HG03558 (cell line): Measurements from ENCODE around the gene TRAF5.
"Not testable (repeated sequence)": the region's sequence is repeated elsewhere in the genome, so short reads cannot be mapped to it uniquely, and the experiment has no call there.

ENCODE experiments used
- ATAC-seq: cut with Tn5 transposase; IDR thresholded peaks from one replicate; pipeline ENCODE4 v1.9.1; 2021; ENCODE audit warnings: moderate number of reproducible peaks; ENCODE audit not compliant: unreplicated experiment; ENCODE audit errors: extremely low read depth

TRAF5 gene

DNA sequence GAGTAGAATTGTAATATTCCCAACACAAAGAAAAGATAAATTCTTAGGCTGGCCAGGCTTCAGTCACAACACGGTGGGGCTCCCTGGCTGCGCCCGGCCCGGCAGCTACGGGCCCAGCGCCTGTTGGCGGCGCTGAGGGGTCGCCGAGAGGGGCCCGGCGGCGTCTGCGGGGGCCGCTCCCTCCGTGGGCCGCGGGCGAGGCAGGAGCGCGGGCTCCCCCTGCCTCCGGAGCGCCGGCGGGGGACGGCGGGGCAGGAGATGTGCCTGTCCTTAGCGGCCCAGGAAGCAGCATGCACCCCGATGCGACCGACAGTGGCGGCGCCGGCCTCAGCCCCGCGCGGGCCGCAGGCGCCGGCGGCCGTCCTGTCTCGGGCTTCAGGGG is 89.6 kb downstream of the TRAF5 start:
- not testable (repeated sequence) for ATAC-seq

DNA sequence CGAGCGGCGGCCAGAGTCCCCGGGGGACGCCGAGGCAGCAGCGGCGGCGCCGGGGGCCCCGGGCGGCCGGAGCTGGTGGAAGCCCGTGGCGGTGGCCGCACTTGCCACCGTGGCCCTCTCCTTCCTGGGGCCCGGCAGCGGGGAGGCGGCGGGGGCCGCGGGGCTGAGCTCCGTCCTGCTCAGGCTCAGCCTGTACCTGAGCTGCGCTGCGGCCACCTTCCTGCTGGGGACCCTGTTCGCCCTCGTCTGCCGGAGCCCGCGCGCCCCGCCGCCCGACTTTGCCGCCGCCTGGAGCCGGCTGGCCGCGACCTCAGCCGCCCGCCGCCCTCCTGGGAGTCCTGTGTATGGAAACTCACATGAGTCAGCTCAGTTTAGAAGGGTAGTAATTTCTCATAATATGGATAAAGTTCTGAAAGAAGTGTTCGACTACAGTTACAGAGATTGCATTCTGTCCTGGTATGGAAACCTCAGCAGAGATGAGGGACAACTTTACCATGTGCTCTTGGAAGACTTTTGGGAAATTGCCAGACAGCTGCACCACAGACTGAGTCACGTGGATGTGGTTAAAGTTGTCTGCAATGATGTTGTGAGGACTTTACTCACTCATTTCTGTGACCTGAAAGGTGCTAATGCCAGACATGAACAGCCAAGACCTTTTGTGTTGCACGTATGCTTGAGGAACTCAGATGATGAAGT is 90.1 kb downstream of the TRAF5 start:
- not testable (repeated sequence) for ATAC-seq

DNA sequence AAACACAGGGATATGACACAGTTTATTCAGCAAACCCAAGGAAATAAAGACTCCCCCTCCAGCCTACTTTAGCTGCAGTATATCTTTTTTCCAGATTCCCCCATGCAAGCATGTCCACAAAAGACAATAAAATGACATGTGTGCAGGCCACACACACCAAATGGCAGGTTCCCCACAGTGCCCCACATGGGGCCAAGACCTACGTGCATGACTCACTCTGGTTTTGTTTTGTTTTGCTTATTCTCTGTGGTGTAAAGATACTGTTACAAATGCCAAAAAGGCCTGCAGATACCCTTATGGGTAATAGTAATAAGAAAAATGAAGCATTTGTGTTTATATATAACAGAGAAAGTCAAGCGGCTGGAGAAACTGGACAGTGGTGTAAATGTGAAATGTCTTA is 93.8 kb downstream of the TRAF5 start:
- no peak for ATAC-seq

DNA sequence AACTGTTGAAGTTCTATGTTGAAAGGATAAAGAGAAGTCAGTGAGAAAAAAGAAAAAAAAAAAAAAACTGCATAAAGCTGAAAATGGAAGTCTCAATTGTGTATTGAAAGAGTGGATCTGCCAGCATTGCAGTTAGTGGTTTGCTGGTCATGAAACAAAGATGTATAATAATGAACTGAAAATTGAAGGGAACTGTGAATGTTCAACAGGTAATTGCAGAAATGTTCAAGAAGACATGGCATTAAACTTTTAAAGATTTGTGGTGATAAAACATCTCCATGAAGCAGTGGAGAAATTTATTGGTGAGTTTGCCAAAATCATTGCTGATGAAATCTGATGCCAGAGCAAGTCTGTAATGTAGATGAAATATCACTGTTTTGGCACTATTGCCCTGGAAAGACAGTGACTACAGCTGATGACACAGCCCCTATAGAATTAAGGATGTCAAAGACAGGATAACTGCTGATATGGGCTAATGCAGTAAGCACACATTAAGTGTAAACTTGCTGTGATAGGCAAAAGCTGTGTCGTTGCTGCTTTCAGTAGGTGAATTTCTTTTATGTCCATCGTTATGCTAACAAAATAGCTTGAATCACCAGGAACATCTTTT is 94.3 kb downstream of the TRAF5 start:
- ATAC-seq = no peak

DNA sequence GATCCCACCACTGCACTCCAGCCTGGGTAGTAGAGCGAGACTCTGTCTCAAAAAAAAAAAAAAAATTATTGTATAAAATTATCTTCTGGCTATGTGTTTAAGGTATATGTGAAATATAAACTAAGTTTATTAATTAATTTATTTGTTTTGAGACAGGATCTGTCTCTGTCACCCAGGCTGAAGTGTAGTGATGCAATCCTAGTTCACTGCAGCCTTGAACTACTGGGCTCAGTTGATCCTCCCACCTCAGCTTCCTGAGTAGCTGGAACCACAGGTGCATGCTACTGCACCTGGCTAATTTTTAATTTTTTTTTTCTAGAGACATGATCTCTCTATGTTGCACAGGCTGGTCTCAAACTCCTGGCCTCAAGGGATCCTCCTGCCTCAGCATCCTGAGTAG is 97.4 kb downstream of the TRAF5 start:
- no peak for ATAC-seq
